Fibroblast of lung (primary cell): ENCODE measurements around the gene ITPKB.

Experiments used
- EZH2 ChIP-seq: IDR thresholded peaks from 2 replicates; pipeline ENCODE4 v1.5.1; 2012; ENCODE audit warnings: low read length, control low read depth, mild to moderate bottlenecking; ENCODE audit errors: missing control alignments
- TF ChIP-seq, protein P1 (sequence below), 2 donors: IDR thresholded peaks in 1 of 2; conservative IDR thresholded peaks in 1 of 2; 1 replicate in 1 of 2; 2 replicates in 1 of 2; pipeline ENCODE4 v1.5.1; 2011 to 2012; ENCODE audit warnings: low read length in 2 of 2, control low read depth in 1 of 2, inconsistent platforms in 1 of 2, low read depth in 1 of 2, mild to moderate bottlenecking in 1 of 2

GRCh38 chr1:226586116-226586515 is 153.0 kb downstream of the ITPKB start:
- TF ChIP-seq, protein P1, sequence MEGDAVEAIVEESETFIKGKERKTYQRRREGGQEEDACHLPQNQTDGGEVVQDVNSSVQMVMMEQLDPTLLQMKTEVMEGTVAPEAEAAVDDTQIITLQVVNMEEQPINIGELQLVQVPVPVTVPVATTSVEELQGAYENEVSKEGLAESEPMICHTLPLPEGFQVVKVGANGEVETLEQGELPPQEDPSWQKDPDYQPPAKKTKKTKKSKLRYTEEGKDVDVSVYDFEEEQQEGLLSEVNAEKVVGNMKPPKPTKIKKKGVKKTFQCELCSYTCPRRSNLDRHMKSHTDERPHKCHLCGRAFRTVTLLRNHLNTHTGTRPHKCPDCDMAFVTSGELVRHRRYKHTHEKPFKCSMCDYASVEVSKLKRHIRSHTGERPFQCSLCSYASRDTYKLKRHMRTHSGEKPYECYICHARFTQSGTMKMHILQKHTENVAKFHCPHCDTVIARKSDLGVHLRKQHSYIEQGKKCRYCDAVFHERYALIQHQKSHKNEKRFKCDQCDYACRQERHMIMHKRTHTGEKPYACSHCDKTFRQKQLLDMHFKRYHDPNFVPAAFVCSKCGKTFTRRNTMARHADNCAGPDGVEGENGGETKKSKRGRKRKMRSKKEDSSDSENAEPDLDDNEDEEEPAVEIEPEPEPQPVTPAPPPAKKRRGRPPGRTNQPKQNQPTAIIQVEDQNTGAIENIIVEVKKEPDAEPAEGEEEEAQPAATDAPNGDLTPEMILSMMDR (conservative IDR thresholded peaks at IDR 0.05 in 1 of 2, IDR thresholded peaks at IDR 0.05 in 1 of 2; ENCODE audit: low read depth in 1 of 2, low read length in 2 of 2) = no peak
- TF ChIP-seq EZH2 = no peak
